ENCODE data around the gene KLF12.

DNA sequence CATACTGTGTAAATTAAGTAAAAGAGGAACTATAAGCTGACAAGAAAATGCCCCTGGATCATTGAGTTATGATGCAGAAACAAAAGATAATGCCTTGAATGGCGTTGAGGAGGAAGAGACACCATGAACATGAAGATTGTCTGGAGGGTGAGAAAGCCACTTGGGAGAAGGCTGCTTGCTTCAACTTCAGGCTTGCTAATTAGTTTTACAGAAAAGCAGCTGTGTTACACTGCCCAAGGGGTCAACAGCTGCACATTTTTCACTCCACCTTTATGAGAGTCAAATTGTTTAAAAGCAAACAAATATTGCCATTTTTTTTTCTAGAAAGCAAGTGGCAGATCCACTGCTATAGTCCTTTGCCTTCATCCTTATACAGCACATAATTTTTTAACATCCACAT, 35.5 kb upstream of the KLF12 start:
- TF ChIP-seq CTCF (IDR thresholded peaks at IDR 0.05; ENCODE audit: low read length) (no peak), EZH2 (IDR thresholded peaks at IDR 0.05; ENCODE audit: borderline replicate concordance, low read length) (no peak)
